CD4-positive, alpha-beta T cell treated with Interleukin-2 at 100 ng/mL for 4 hours (primary cell): Measurements from ENCODE around the gene E2F3.

ENCODE experiments used
- DNase-seq: peaks from one replicate; pipeline ENCODE4 v3.0.0-alpha.2; 2020; ENCODE audit warnings: low spot score

Gene E2F3

DNA sequence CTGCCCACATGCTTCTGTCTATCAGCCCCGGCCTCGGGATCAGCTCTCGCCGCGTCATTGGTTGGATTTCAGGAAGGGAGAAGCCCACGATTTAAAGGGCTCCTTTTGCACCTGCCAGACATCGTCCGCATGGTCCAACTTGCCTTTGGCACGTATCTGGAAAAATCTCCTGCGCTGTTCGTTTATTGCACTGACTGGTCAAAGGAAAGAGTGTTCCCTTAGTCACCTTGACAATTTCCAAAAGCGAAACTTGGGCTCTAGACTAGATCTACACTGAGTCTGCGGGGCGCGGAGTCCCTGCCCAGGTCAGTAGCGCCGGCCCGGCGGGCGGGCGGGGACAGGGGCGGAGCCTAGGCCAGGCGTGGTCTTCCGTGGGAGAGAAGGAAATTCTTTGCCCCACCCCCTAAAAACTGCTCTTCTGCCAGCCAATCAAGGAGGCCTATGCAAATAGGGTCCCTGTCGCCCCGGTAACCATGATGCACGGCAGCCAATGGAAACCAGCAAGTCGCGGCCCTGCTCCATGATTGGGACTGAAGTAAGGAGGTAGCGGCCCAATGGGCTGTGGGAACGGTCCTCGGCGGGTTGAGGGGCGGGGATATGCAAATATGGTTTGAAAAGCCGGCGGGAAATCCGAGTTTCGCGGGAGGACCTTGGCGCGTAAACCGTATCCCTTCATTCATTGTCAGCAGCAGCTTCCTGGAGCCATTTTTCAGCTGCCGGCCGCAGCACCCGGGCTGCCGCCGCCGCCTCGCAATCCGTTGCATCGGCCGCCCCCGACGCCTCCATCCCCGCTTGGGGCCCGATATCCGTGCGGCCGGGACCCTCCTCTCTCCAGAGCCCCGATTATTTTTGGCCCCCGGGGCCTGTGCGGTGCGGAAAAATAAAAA lies at the start of gene E2F3:
Gene E2F3 (plus strand): TSS at position 675 of the 887 bp plus-strand sequence. CDS start 354 bp downstream, outside the sequence.
- DNase-seq, result peak; percentile 100

DNA sequence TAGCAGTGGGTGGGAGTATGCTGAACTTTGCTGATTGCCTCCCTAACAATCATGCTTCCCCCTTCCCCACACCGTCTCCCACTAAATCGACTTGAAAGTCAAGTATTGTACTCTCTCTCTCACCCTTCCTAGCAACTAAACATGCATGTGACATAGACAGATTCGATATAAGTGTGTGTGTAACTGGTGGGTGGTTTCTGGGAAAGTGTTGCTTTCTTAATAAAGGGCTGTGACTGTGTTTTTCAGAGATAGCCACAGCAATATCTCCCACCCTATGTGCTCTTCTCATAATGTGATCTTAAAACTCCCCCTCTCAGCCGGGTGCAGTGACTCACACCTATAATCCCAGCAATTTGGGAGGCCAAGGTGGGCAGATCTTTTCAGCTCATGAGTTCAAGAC lies 49.3 kb upstream of the E2F3 start:
- DNase-seq, result no peak

DNA sequence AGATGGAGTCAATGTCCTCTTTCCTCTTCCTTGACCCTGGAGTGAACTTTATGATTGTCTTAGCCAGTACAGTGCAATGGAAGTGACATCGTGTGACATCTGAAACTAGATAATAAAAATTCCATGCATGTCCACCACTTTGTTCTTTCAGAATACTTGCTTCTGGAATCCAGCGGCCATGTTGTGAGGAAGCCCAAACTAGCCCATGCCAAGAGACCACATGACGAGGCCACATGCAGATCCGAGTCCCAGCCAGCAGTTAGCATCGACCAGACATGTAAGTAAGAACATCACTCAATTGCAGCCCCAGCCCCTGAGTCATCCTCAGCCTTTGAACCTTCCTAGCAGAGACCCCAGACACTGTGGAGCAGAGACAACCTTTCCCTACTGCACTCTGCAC lies 48.5 kb upstream of the E2F3 start:
- no peak for DNase-seq

DNA sequence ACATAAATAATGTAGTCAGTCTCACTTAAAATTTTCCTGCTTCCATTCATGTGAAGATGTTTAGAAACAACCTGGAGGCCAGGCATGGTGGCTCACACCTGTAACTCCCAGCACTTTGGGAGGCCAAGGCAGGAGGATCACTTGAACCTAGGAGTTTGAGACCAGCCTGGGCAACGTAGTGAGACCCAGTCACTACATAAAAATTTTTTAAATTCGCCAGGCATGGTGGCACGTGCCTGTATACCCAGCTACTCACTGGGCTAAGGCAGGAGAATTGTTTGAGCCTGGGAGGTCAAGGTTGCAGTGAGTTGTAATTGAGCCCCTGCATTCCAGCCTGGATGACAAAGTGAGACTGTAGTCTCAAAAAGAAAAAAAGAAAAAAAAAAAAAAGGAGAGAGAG lies 47.3 kb upstream of the E2F3 start:
- DNase-seq, result no peak

DNA sequence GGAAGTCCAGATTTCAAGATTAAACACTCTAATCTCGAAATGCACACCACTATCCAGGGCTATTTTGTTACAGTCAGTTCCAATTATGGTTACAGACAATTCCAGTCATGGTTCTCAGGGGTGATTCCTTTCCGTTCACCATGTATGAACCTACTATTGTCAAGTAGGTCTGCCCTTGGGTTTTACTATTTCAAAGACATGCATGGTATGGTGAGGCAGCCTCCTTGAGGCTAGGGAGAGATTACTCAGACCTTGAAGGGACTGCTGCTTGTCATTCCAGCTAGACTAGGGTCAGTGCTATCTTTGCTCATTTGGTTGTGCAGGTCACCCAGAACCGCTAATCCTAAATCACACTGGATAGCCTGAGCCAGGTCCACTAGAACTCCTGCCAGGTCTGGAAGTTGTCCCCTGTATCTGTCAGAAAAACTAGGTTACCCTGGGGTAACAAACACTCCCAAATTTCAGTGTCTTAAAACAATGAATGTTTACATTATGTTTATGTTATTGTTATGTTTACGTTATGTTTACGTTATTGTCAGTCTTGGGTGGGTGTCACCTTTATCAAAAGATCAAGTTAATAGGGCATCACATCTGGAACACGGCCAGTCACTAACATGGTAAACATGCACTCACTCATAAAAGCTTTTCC lies 41.1 kb upstream of the E2F3 start:
- DNase-seq, result no peak

DNA sequence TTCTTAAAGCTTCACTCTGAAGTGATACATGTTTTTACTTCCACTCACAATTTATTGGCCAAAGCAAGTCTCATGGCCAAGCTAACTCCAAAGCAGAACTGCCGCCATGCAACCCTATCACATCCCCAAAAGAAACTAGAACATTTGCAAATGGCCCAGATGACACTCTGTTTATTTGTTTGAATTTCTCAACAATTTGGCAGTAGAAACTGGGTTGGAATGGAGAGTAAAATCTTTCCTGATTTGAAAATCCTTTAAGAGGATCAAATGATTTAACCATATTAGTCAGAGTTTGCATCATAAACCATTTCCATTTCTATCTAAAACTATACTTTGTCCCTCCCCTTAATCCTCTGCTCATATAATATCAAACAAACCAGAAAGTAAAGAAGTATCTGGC lies 39.1 kb upstream of the E2F3 start:
- DNase-seq, result no peak

DNA sequence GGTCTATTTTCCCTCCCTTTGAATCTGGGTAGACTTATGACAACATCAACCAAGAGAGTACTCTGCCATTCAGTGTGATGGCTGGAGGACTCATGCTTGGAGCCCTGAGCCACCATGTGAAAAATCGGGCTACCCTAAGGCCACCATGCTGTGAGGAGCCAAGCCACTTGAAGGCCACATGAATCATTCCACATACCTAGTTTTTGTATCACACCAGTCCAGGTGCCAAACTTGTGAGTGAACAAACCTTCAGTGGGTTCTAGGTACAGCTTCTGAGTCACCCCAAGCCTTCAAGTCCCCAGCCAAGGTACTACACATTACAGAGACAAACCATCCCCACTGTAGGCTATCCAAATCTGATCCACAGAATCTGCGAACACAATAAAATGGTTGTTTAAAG lies 37.4 kb upstream of the E2F3 start:
- peak; percentile 8 for DNase-seq

DNA sequence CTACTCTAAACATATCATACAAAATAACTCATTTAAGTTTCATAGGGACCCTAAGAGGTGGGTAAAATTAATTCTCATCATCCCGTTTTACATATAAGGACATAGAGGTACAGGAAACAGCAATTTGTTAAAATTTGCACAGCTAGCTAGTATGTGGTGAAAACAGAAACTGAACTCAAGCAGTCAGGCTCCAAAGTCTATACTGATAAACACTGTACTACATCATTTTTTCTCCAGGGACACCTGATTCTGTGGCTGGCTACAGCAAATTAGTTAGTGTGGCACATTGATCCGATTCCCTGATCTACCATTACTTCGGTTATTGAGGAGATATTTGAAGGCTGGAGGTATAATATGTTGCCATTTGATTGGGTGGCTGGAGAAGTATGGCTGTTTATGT lies 36.2 kb upstream of the E2F3 start:
- peak; percentile 20 for DNase-seq

DNA sequence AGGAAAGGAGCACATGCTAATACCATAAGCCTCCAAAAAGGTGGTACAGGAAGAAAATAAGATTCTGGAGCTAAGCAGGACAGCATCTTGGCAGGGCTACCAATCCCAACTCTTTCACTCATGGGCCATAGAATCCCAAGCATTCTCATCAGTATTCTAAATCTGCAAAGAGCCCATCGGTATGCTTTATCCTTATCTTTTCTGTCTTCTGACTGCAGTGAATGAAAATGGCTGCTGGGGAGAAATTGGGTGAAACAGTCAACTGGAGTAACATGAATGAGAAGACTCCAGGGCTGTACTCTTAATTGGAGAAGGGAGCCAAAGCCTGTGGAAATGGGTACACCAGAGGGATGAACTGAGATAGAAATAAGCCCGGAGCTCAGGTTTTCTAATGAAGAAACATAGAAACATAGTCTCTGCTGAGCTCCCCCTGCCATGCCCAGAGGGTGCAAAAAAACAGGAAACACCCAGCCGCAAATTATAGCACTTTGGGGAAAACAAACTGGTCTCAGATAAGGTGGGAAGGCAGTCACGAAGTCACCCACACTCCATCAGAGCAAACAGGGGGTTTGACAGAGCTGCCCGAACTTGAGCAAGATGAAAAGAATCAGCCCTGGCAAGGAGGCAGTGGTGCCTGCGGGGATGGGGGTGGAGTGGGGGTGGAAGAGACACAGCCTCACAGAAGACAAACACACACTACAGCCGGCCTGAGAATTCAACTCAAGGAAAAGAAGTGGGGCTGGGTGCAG lies 35.4 kb upstream of the E2F3 start:
- DNase-seq, result peak; percentile 54

DNA sequence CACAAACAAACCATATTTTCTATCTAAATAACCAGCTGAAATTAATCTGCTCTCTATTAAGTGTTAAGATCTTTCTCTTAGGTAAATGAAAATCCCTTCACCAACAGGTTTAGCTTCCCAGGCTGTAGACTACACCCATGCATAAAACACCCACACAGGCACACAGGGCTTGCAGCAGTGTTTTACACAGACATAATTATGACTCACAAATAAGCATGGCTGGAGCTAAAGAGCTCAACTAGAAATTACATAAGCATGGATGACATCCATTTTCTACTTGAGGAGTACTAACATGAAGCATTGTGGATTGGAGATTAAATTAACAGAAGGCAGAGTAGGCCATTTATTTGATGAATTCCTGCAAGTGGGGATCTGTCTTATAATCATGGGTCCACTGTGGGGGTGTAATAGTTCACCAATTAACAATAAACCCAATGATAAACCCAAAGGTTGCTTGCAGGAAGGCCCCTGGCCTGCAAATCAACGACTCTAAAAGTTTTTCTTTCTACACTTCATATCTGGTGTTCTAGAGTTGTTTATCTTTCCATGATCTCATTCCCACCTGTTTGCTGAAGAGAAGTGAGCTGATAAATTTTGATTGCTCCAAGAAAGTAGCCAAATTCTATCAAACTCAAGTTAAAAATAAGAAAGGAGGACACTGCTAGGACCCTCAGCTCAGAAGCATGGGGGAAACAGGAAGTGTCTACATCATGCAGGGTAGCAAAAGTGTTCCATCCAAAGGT lies 33.8 kb upstream of the E2F3 start:
- DNase-seq, result peak; percentile 44

DNA sequence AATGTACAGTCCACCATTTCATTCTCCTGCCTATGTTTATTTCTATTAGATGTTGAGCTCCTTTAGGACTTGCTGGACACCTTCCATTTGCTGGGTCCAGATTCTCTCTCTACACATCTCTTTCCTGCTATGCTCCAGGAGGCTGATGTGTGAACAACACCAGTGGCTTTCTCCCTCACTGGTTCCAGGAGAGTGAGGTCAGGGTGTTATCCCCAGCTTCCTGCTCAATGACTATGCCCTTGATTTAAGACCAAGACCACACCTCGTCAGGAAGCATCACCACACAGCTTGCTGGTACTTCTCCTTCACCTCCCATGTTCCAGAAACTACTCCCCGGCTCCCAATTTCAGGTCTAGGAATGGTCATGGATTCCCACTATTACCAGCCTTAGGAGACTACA lies 31.3 kb upstream of the E2F3 start:
- DNase-seq, result no peak

DNA sequence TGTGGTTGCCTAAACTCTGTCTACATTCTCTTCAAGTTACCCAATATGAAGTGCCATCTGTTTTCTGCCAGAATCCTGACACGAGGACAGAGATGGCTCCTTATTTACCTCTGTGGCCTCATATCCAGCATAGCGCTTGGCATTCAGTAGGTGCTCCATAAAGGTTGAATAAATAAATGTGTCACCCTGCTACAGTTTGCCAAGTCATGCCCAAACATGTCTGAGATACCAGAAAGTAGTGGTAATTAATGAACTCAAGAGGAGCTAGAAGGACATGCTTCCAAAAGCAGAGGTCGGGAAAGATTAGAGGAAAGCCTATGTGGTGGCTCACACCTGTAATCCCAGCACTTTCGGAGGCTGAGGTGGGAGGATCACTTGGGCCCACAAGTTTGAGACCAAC lies 30.9 kb upstream of the E2F3 start:
- DNase-seq, result no peak

DNA sequence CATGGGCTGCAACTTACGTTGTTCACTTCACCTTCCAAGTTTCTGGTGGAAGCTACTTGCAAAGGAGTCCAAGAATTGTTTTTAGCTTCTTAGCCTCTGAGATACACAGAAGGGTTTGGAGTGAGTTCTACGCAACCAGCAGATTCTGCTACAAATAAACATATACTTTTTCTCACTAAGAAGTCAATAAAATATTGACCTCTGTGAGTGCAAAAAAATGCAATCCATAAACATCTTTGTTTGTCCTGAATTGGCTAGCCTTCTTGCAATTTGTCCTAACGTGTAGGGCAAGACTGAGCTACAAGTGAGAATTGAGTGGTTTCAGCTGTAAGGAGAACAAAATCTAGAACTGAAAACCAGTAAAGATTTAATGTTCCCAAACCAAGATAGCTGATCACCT lies 26.2 kb upstream of the E2F3 start:
- DNase-seq, result no peak

DNA sequence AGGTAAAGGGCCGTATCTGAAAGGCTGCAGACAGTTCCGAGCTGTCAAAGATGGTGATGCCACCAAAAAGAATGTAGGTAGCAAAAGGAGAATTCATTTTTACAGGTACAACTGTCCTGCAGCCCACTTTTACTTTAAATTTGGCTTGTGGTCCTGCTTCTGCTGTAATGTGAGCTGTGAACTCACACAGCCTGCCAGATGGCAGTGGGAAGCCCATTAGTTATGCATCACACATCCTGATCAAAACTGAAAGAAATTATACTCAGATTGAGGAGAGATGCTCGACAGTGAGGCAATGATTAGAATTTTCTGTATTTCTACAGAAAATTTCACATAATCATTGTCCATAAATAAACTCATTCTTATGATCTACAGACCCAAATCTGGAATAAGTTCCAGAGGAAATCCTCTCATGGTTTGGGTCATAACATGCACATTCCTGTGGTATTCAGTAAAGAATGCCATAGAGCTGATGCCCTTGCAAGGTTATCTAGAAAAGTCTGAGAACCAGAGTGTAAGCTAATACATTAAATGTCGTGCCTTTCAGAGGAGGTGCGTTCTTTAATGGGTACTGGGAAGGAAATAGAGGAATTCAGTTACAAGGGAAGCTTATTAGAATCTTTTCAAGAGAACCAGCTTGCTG lies 23.9 kb upstream of the E2F3 start:
- DNase-seq, result no peak

DNA sequence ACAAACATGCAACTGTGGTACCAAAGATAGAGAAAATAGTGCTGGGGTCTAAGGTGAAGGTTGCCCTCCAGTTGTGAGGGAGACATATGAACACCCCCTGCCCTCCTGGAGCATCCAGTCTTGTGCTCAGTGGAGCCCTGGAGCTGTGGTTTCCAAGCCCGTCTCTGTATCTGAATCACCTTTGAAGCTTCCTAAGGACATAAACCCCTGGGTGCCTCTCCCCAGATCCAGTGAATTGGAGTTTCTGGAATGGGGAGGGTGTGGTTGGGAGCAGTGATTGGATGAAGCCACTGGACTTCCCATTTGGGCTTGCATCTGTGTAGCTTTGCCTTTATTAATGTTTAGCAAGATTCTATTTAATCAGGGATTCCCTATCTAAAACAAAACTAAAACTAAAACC lies 22.4 kb upstream of the E2F3 start:
- no peak for DNase-seq

DNA sequence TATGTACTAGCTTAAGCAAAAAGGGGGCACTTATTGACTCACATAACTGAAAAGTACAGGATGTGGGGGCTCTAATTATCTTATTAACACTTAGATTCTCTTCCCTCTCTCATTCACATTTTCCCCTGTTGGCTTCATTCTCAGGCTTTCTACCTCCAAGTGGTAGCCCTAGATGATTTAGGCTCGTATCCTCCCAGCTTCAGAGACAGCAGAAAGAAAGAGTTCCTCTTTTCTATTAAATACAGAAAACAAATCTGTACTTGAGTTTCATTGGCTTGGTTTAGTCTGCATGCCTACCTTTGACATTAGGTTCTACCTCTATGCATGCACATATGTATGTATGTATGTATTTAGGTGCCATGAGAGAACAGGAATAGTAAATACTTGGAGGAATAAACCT lies 15.5 kb upstream of the E2F3 start:
- DNase-seq, result no peak

DNA sequence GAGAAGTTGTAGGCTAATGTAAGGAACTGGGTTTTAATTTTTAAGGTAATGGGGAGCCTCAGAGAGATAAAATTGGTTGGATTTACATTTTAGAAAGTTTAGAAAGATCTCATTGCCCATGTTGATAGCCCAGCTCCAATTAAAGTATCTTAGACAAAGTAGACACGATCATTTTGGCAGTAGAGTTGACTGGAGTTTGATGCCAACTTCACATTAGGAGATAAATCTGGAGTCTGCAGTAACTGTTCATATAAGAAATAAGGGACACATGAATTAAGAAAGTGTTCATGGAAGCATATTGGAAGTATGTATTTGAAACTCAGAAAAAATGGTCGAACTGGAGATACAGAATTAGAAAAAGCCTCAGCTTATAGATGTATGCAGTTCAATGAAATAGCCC lies 12.6 kb upstream of the E2F3 start:
- DNase-seq, result no peak

DNA sequence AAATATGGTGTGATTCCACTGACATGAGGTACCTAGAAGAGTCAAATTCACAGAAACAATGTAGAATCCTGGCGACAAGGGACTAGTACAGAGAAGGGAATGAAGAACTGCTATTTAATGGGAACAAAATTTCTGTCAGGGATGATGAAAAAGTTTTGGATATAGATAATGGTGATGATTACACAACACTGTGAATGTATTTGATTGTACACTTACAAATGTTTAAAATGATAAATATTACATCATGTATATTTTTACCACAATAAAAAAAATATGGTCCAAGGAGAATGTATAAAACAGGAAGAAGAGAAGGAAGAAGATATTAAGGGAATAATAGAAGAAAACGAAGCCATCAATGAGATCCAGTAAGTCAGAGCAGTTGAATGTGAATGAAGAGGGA lies 8.4 kb upstream of the E2F3 start:
- no peak for DNase-seq

DNA sequence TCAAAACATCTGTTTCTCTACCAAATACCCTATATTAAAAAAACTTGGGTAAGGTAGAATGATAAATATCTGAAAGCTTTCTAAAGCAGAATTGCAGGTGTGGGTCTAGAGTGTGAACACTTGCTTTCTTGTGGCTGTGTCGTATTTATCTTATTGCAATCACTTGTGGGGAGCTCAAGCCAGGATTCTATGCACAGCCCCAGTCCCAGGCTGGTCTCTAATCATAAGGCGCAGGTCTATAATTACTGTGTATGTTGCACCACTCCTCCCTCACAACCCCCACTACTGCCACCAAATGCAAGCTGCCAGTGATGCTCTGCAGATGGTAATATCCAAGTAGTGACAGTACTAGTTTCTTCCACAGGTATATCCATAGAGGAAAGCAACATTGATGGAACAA lies 2.2 kb upstream of the E2F3 start:
- DNase-seq, result no peak

DNA sequence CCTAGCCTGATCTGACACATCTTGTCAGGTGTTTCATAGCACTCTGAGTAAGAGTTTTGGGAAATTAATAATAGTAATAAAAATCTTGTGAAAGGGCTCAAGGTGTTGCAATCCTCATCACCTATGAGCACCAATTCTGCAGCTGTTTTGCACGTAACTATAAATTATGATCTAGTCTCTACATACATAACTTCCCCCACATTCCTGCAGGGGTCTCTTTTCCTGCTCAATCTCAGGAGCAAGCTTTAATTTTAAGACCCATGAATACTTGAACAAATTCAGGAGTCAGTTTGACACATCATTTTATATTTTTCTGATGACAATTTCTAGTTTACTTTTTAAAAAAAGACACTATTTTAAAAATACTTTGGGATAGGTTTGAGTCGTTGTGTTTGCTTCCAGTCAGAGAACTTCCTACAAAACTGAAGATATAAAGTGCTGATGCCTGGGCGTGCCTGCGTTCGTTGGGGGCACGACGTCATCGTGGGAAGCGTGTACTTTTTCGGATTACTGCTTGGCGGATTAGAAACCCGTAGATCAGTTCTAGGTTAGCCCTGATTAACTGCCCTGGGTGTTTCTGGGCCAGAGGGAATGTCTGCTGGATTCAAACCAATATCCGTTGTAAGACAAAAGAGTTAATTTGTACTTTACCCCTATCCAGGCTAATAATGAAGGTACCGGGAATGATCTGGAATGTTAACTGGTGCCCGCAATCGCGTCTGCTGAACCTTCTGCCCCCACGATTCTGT lies 1.0 kb upstream of the E2F3 start:
- DNase-seq, result peak; percentile 35

DNA sequence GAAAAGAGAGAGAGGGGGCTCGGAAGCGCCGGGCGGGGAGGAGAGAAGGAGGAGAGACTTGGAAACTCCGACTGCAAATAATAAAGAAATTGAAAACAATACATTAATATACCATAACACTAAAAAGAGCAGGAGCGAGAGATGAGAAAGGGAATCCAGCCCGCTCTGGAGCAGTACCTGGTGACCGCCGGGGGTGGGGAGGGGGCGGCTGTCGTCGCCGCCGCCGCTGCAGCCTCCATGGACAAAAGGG lies 338 bp downstream of the E2F3 start:
- DNase-seq, result no peak
